H1 (cell line): Measurements from ENCODE around the gene PTGIR. TPM values are rescaled to one million over a fixed set of nuclear protein-coding genes. Genes with fewer than 3 reads are reported as not detected.

Source experiments
- CTCF ChIA-PET: fragments of 300-600 bp; sonication (Branson Sonifier 250); formaldehyde crosslinking; loops from one replicate; lab custom pipeline; 2021; ENCODE audit not compliant: partially characterized antibody; lab: Charles Lee
- POLR2A ChIA-PET: fragments of 300-600 bp; sonication (Branson Sonifier 250); formaldehyde crosslinking; loops from one replicate; lab custom pipeline; 2021; ENCODE audit warnings: inconsistent platforms; ENCODE audit not compliant: partially characterized antibody; lab: Charles Lee
- DNase-seq, 2 experiments: peaks; one replicate each; pipeline versions ENCODE4 v3.0.0 to v3.0.0-alpha.2; 2010 to 2022; ENCODE audit warnings: low spot score in 2 of 2, low read depth in 1 of 2, mixed read lengths in 1 of 2
- FAIRE-seq: peaks from 2 replicates; lab custom pipeline; 2011; peaks lifted over from hg19 to GRCh38; lab: Jason Lieb, UNC
- H2AFZ ChIP-seq: 2 replicates; pipeline ENCODE4 v1.8.1; 2012; ENCODE audit warnings: low read length, inconsistent platforms
- H2AK5ac ChIP-seq: 2 replicates; pipeline ENCODE4 v1.6.1; 2013; ENCODE audit warnings: low read depth, low read length
- H2BK120ac ChIP-seq: replicated peaks from 2 replicates; pipeline ENCODE3; 2013; ENCODE audit warnings: low read depth, low read length, inconsistent platforms
- H2BK12ac ChIP-seq: 2 replicates; pipeline ENCODE4 v1.6.1; 2013; ENCODE audit warnings: low read depth, low read length
- H2BK15ac ChIP-seq: 2 replicates; pipeline ENCODE4 v1.6.1; 2013; ENCODE audit warnings: low read length
- H2BK20ac ChIP-seq: 2 replicates; pipeline ENCODE4 v1.6.1; 2013; ENCODE audit warnings: low read length
- H2BK5ac ChIP-seq: 2 replicates; pipeline ENCODE4 v1.6.1; 2013; ENCODE audit warnings: low read depth, low read length
- H3K14ac ChIP-seq: 2 replicates; pipeline ENCODE4 v1.6.1; 2013; ENCODE audit warnings: inconsistent platforms; ENCODE audit not compliant: insufficient read length
- H3K18ac ChIP-seq: 2 replicates; pipeline ENCODE4 v1.6.1; 2013; ENCODE audit warnings: low read length; ENCODE audit errors: extremely low read depth
- H3K23ac ChIP-seq: 2 replicates; pipeline ENCODE4 v1.6.1; 2013; ENCODE audit warnings: inconsistent platforms; ENCODE audit not compliant: insufficient read length
- H3K23me2 ChIP-seq: 2 replicates; pipeline ENCODE4 v1.6.1; 2013; ENCODE audit warnings: low read depth, low read length
- H3K27ac ChIP-seq: 2 replicates; pipeline ENCODE4 v1.6.1; 2011; ENCODE audit warnings: low read depth, low read length, inconsistent platforms
- H3K27me3 ChIP-seq, 4 experiments: replicated peaks in 1 of 4; 1 replicate in 1 of 4; 2 replicates in 3 of 4; pipeline versions ENCODE4 v1.6.1 to v1.8.1; 2011 to 2013; ENCODE audit warnings: low read length in 3 of 4, mild to moderate bottlenecking in 3 of 4, inconsistent platforms in 2 of 4, mixed read lengths in 2 of 4, moderate library complexity in 1 of 4; ENCODE audit not compliant: control insufficient read depth in 3 of 4, insufficient read depth in 3 of 4; ENCODE audit errors: extremely low read depth in 1 of 4
- H3K36me3 ChIP-seq, 4 experiments: 2 replicates each; pipeline versions ENCODE4 v1.6.1 to v1.8.1; 2011 to 2013; ENCODE audit warnings: mild to moderate bottlenecking in 4 of 4, low read length in 3 of 4, moderate library complexity in 2 of 4, control low read depth in 1 of 4, inconsistent platforms in 1 of 4; ENCODE audit not compliant: insufficient read depth in 4 of 4, control insufficient read depth in 2 of 4
- H3K4ac ChIP-seq: replicated peaks from 2 replicates; pipeline ENCODE3; 2013; ENCODE audit warnings: low read length, low read depth, mixed read lengths, inconsistent platforms; ENCODE audit not compliant: insufficient read length
- H3K4me1 ChIP-seq, 4 experiments: replicated peaks in 1 of 4; 1 replicate in 1 of 4; 2 replicates in 3 of 4; pipeline versions ENCODE4 v1.6.1 to v1.8.1; 2011 to 2013; ENCODE audit warnings: low read length in 3 of 4, inconsistent platforms in 2 of 4, mixed read lengths in 1 of 4; ENCODE audit not compliant: insufficient read depth in 4 of 4, control insufficient read depth in 3 of 4
- H3K4me2 ChIP-seq, 2 experiments: 2 replicates each; pipeline versions ENCODE4 v1.6.1 to v1.8.1; 2011 to 2013; ENCODE audit warnings: low read depth in 2 of 2, low read length in 2 of 2, control low read depth in 1 of 2, inconsistent platforms in 1 of 2, mild to moderate bottlenecking in 1 of 2; ENCODE audit not compliant: insufficient read depth in 1 of 2
- H3K4me3 ChIP-seq, 4 experiments: fragments of 200-600, 300-600 bp in 1 of 4; sonication (generic), shearing (Covaris generic), sonication (Bioruptor Twin) in 1 of 4; 2 replicates each; pipeline versions ENCODE4 v1.5.1 to v1.8.1; 2011 to 2016; ENCODE audit warnings: low read length in 4 of 4, low read depth in 3 of 4, control low read depth in 2 of 4, inconsistent platforms in 2 of 4, mild to moderate bottlenecking in 2 of 4, mixed read lengths in 1 of 4, moderate library complexity in 1 of 4; ENCODE audit not compliant: insufficient read depth in 2 of 4; ENCODE audit errors: extremely low read depth in 1 of 4
- H3K56ac ChIP-seq: replicated peaks from 2 replicates; pipeline ENCODE3; 2013; ENCODE audit warnings: low read depth, mild to moderate bottlenecking, mixed read lengths, low read length, inconsistent platforms; ENCODE audit not compliant: insufficient read length
- H3K79me1 ChIP-seq: 2 replicates; pipeline ENCODE4 v1.6.1; 2013; ENCODE audit warnings: low read depth, low read length, control low read depth
- H3K79me2 ChIP-seq, 2 experiments: 2 replicates each; pipeline versions ENCODE4 v1.6.1 to v1.8.1; 2012 to 2013; ENCODE audit warnings: low read length in 2 of 2, mild to moderate bottlenecking in 2 of 2, inconsistent platforms in 1 of 2; ENCODE audit not compliant: insufficient read depth in 2 of 2, control insufficient read depth in 1 of 2
- H3K9ac ChIP-seq, 4 experiments: replicated peaks in 1 of 4; 1 replicate in 1 of 4; 2 replicates in 3 of 4; pipeline versions ENCODE4 v1.6.1 to v1.8.1; 2011 to 2013; ENCODE audit warnings: low read depth in 3 of 4, low read length in 3 of 4, control low read depth in 2 of 4, mild to moderate bottlenecking in 2 of 4, moderate library complexity in 2 of 4, inconsistent platforms in 1 of 4; ENCODE audit errors: extremely low read depth in 1 of 4
- H3K9me3 ChIP-seq, 2 experiments: 2 replicates each; pipeline versions ENCODE4 v1.6.1 to v1.8.1; 2012 to 2013; ENCODE audit warnings: mild to moderate bottlenecking in 2 of 2, moderate library complexity in 2 of 2, control low read depth in 1 of 2, inconsistent platforms in 1 of 2, low read depth in 1 of 2, low read length in 1 of 2, mixed read lengths in 1 of 2; ENCODE audit not compliant: insufficient read depth in 2 of 2
- H4K20me1 ChIP-seq, 2 experiments: replicated peaks in 1 of 2; 2 replicates each; pipeline versions ENCODE3 to v1.8.1; 2011 to 2013; ENCODE audit warnings: inconsistent platforms in 2 of 2, low read length in 2 of 2, mild to moderate bottlenecking in 1 of 2; ENCODE audit not compliant: insufficient read depth in 2 of 2, control insufficient read depth in 1 of 2
- H4K5ac ChIP-seq: 2 replicates; pipeline ENCODE4 v1.6.1; 2013; ENCODE audit warnings: low read length, low read depth, mixed read lengths, inconsistent platforms; ENCODE audit not compliant: insufficient read length
- H4K8ac ChIP-seq: 2 replicates; pipeline ENCODE4 v1.8.0; 2013; ENCODE audit warnings: mild to moderate bottlenecking, moderate library complexity, low read length, inconsistent platforms; ENCODE audit not compliant: insufficient read depth; ENCODE audit errors: extremely low read depth
- H4K91ac ChIP-seq: replicated peaks from 2 replicates; pipeline ENCODE3; 2013; ENCODE audit warnings: low read length, mixed read lengths, inconsistent platforms; ENCODE audit not compliant: insufficient read length
- EGR1 ChIP-seq: IDR thresholded peaks from 2 replicates; pipeline ENCODE4 v1.6.1; 2011; ENCODE audit warnings: low read depth, low read length, borderline replicate concordance
- POLR2AphosphoS5 ChIP-seq: IDR thresholded peaks from 2 replicates; pipeline ENCODE4 v1.6.1; 2011; ENCODE audit warnings: low read depth, low read length
- RXRA ChIP-seq: IDR thresholded peaks from 2 replicates; pipeline ENCODE4 v1.6.1; 2011; ENCODE audit warnings: low read depth, mild to moderate bottlenecking, low read length, moderate library complexity; ENCODE audit not compliant: insufficient read depth
- SIRT6 ChIP-seq: IDR thresholded peaks from one replicate; pipeline ENCODE4 v1.7.1; 2012; ENCODE audit warnings: low read length, inconsistent platforms
- SP4 ChIP-seq: IDR thresholded peaks from 2 replicates; pipeline ENCODE4 v1.6.1; 2012; ENCODE audit warnings: low read length, inconsistent platforms
- TAF1 ChIP-seq: IDR thresholded peaks from 2 replicates; pipeline ENCODE4 v1.6.1; 2011; ENCODE audit warnings: mild to moderate bottlenecking, low read depth, low read length
- WGBS, 2 experiments: shearing (Covaris generic) in 1 of 2; methylation state at CpG; one replicate each; pipeline versions ENCODE4 v1.1.6 to v1.1.7; 2013 to 2015; ENCODE audit warnings: low lambda C conversion rate in 2 of 2, mixed read lengths in 2 of 2, inconsistent platforms in 1 of 2, low coverage in 1 of 2, missing lambda C conversion rate in 1 of 2; ENCODE audit not compliant: insufficient replicate concordance in 2 of 2, insufficient coverage in 1 of 2, insufficient read length in 1 of 2; ENCODE audit errors: extremely low coverage in 1 of 2, missing lambda C conversion rate in 1 of 2; 5-methylcytosine and 5-hydroxymethylcytosine counted together
- polyA plus RNA-seq, 7 experiments: library from polyadenylated mRNA; depleted of rRNA in 3 of 7; stranded (reverse) in 5 of 7; unstranded in 2 of 7; fragments of >200 nt in 5 of 7; fragments of 200-250 nt in 2 of 7; gene quantifications; 1 replicate in 5 of 7; 2 replicates in 1 of 7; 4 replicates in 1 of 7; pipeline versions ENCODE4 v1.2.1 to v1.2.3, GENCODE V29; 2011 to 2013; ENCODE audit warnings: missing spikeins in 2 of 7, mixed read lengths in 2 of 7
- total RNA-seq: library from RNA; stranded (reverse); fragmentation: NEBNext Ultra II Directional; extraction: Animal tissue kit (Norgen Biotek cat#: 25700); gene quantifications from 2 replicates; pipeline ENCODE4 v1.2.1, GENCODE V29; 2021
- TF ChIP-seq, protein P1 (sequence below): IDR thresholded peaks from 2 replicates; pipeline ENCODE4 v1.6.1; 2012; ENCODE audit warnings: inconsistent platforms
- TF ChIP-seq, protein P2 (sequence below): IDR thresholded peaks from 2 replicates; pipeline ENCODE4 v1.6.1; 2011; ENCODE audit warnings: low read length, improper control_type of control experiment

Gene PTGIR
- total and polyA plus RNA-seq, 2 of the 8 experiments (the other 6 are each of a cell fraction or from before 2014, with no cell fraction given) = 0.15 TPM; not detected in 1

DNA sequence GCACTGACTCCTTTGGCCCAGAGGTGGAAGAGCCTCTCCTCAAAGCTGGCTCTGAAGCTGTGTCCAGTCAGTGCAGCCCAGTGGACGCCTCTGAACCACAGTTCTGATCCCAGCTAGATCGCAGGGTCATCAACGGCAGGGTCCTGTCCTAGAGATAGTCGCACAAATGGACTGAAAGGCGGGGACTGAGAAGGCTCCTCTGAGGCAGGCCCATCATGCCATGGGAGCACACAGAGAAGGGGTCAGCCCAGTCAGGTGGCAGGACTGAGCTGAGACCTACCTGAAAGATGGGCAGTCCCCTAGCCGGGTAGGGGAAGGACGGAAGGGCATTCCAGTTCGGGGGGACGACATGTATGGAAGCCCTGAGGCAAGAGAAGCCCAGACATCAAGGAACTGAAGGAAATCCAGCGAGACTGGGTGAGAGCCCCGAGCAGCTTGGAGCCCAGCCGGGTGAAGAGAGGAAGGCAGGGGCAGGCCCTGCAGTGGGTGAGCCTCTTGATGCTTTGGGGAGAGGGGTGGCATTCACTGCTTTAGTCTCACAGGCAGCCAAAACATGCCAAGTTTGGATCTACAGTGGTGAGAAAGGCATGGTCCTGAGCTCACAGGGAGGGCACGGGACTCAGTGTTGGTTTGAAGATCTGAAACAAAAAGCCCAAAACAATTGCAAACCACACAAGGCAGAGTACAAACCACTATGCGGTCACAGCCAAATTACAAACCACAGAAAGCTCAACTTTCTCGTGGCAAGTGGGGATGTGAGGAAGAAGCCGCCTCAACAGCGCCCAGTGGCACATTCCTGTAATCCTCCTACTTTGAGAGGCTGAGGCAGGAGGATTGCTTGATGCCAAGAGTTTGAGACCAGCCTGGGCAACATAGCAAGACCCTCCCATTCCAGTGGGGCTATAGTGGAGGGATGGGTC, 13.8 kb downstream of the PTGIR start:
- ChIA-PET CTCF (interaction anchor here (0.9 to 15.6 kb wide), 7 partner anchors 10 to 93 kb away, joined by 4 to 341 read pairs (median 8); partner anchors contain the start of genes CALM3, DACT3 and PTGIR), POLR2A (interaction anchor here (0.7 to 3.5 kb wide), 7 partner anchors 9 to 50 kb away, joined by 3 to 28 read pairs (median 3); partner anchors contain the start of gene CALM3)
- Histone ChIP-seq H3K27me3 (no peaks in the 10 kb centered on the region), H3K79me1 (no peaks in the 10 kb centered on the region), H3K9ac (no peak overlapping the region; a peak in 1 of 7 replicates), H3K36me3 (peaks cover 12 to 38% (median 34%) of the 10 kb centered on the region in 4 experiments; a peak in 7 of 8 replicates), H2BK5ac (no peak overlapping the region), H3K18ac (no peak overlapping the region), H3K23me2 (no peaks in the 10 kb centered on the region), H2BK15ac (no peak overlapping the region), H4K8ac (peak overlapping the region; percentile 87), H2AK5ac (no peak overlapping the region), H2BK20ac (no peak overlapping the region), H2AFZ (no peak overlapping the region), H3K23ac (no peak overlapping the region), H3K56ac (no peak overlapping the region), H3K4me2 (no peak overlapping the region), H3K4ac (no peak overlapping the region), H2BK12ac (no peak overlapping the region), H4K91ac (no peak overlapping the region), H2BK120ac (no peak overlapping the region), H4K20me1 (peaks cover 0 to 11% of the 10 kb centered on the region in 2 experiments), H3K4me1 (no peaks in the 10 kb centered on the region), H3K14ac (no peak overlapping the region), H3K4me3 (no peak overlapping the region), H3K27ac (no peak overlapping the region), H4K5ac (no peak overlapping the region), H3K9me3 (no peaks in the 10 kb centered on the region), H3K79me2 (no peaks in the 10 kb centered on the region; a peak in 1 of 4 replicates)
- TF ChIP-seq, protein P1, sequence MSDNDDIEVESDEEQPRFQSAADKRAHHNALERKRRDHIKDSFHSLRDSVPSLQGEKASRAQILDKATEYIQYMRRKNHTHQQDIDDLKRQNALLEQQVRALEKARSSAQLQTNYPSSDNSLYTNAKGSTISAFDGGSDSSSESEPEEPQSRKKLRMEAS = no peak
- 0 out of 2 replicates have a peak, but pooled peaks have one; percentile 38 for TF ChIP-seq POLR2AphosphoS5
- TF ChIP-seq SP4 = no peak
- TF ChIP-seq TAF1 = no peak
- TF ChIP-seq, protein P2, sequence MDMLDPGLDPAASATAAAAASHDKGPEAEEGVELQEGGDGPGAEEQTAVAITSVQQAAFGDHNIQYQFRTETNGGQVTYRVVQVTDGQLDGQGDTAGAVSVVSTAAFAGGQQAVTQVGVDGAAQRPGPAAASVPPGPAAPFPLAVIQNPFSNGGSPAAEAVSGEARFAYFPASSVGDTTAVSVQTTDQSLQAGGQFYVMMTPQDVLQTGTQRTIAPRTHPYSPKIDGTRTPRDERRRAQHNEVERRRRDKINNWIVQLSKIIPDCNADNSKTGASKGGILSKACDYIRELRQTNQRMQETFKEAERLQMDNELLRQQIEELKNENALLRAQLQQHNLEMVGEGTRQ = no peak
- TF ChIP-seq SIRT6 = no peak
- no peak for TF ChIP-seq EGR1
- TF ChIP-seq RXRA = no peak
- WGBS, 2 experiments = 86% methylated on average over 17 of the region's 17 CpGs; no CpG with 5 or more reads in 1 of the 2 experiments
- FAIRE-seq (no peak), DNase-seq (no peak)
